Measurements from ENCODE around the gene MEF2A.

GRCh38 chr15:99656205-99656604 is 90.4 kb downstream of the MEF2A start:
- no peak for TF ChIP-seq POLR2A (IDR thresholded peaks at IDR 0.05; ENCODE audit: low read length)
- TF ChIP-seq GATA1 (IDR thresholded peaks at IDR 0.05; ENCODE audit: low read depth, low read length), result no peak

All from erythroblast (primary cell).